GM23338 (cell line): ENCODE results near the gene DLX5. TPM values are rescaled to one million over a fixed set of nuclear protein-coding genes. Genes with fewer than 3 reads are reported as not detected.

Experiments used
- ATAC-seq: fragments of 200-7000 bp; cut with Tn5 transposase; 3 replicates; pipeline ENCODE4 v1.9.1; 2020
- DNase-seq: peaks from one replicate; pipeline ENCODE4 v3.0.0-alpha.2; 2015; ENCODE audit warnings: low spot score
- H2AFZ ChIP-seq: fragments of 200-600 bp; sonication (generic); 2 replicates; pipeline ENCODE4 v1.8.0; 2016; ENCODE audit warnings: antibody characterized with exemption, mild to moderate bottlenecking, moderate library complexity
- H3F3A ChIP-seq: fragments of 200-600 bp; sonication (generic); replicated peaks from 2 replicates; pipeline ENCODE4 v1.8.0; 2017; ENCODE audit warnings: antibody characterized with exemption, mixed run types, low read depth
- H3K27ac ChIP-seq: fragments of 200-600 bp; sonication (generic); 2 replicates; pipeline ENCODE4 v1.6.1; 2016; ENCODE audit warnings: low read depth
- H3K27me3 ChIP-seq: fragments of 200-600 bp; sonication (generic); 2 replicates; pipeline ENCODE4 v1.8.0; 2016; ENCODE audit warnings: mild to moderate bottlenecking, mixed run types, moderate library complexity; ENCODE audit not compliant: insufficient read depth
- H3K36me3 ChIP-seq: fragments of 200-600 bp; sonication (generic); 2 replicates; pipeline ENCODE4 v1.8.0; 2016; ENCODE audit warnings: mild to moderate bottlenecking; ENCODE audit not compliant: insufficient read depth
- H3K4me1 ChIP-seq: fragments of 200-600 bp; sonication (generic); 2 replicates; pipeline ENCODE4 v1.8.0; 2016; ENCODE audit warnings: mild to moderate bottlenecking, moderate library complexity; ENCODE audit not compliant: insufficient read depth
- H3K4me2 ChIP-seq: fragments of 200-600 bp; sonication (generic); 2 replicates; pipeline ENCODE4 v1.7.1; 2017; ENCODE audit warnings: mixed run types
- H3K4me3 ChIP-seq: fragments of 200-600 bp; sonication (generic); 2 replicates; pipeline ENCODE4 v1.6.1; 2016; ENCODE audit warnings: mixed run types
- H3K79me2 ChIP-seq: fragments of 200-600 bp; sonication (generic); replicated peaks from 2 replicates; pipeline ENCODE4 v1.8.0; 2017; ENCODE audit warnings: mild to moderate bottlenecking; ENCODE audit not compliant: insufficient read depth
- H3K9me2 ChIP-seq: fragments of 200-600 bp; sonication (generic); 2 replicates; pipeline ENCODE4 v1.8.0; 2017; ENCODE audit not compliant: insufficient read depth
- H4K20me1 ChIP-seq: fragments of 200-600 bp; sonication (generic); replicated peaks from 2 replicates; pipeline ENCODE4 v1.8.0; 2017; ENCODE audit warnings: mild to moderate bottlenecking; ENCODE audit not compliant: insufficient read depth
- H3K27ac Mint-ChIP-seq: 2 replicates; pipeline ENCODE4 v1.8.0; 2020; ENCODE audit warnings: inconsistent platforms, mild to moderate bottlenecking, moderate library complexity, mixed read lengths
- H3K27me3 Mint-ChIP-seq: 3 replicates; pipeline ENCODE4 v1.8.0; 2022; ENCODE audit warnings: low read depth, mild to moderate bottlenecking, moderate library complexity, mixed read lengths, inconsistent platforms; ENCODE audit not compliant: insufficient read depth, poor library complexity
- H3K36me3 Mint-ChIP-seq: 3 replicates; pipeline ENCODE4 v1.8.0; 2021; ENCODE audit warnings: low read depth, mild to moderate bottlenecking, inconsistent platforms, moderate library complexity, mixed read lengths
- H3K4me1 Mint-ChIP-seq: 3 replicates; pipeline ENCODE4 v1.8.0; 2020; ENCODE audit warnings: mild to moderate bottlenecking, inconsistent platforms, mixed read lengths
- H3K4me3 Mint-ChIP-seq: 3 replicates; pipeline ENCODE4 v1.8.0; 2021; ENCODE audit warnings: moderate library complexity, mild to moderate bottlenecking, inconsistent platforms, mixed read lengths
- H3K9me3 Mint-ChIP-seq: 3 replicates; pipeline ENCODE4 v1.8.0; 2020; ENCODE audit warnings: moderate library complexity, mild to moderate bottlenecking, inconsistent platforms, mixed read lengths
- CREB1 ChIP-seq: fragments of 250-450 bp; sonication (Bioruptor Pico); IDR thresholded peaks from 2 replicates; pipeline ENCODE4 v1.5.0; 2020; ENCODE audit warnings: low read depth, mild to moderate bottlenecking, moderate library complexity
- EZH2 ChIP-seq: fragments of 200-600 bp; sonication (generic); IDR thresholded peaks from one replicate; pipeline ENCODE4 v1.8.0; 2017; ENCODE audit warnings: antibody characterized with exemption, mild to moderate bottlenecking, low read depth; ENCODE audit not compliant: unreplicated experiment
- EZH2phosphoT487 ChIP-seq: fragments of 200-600 bp; sonication (generic); IDR thresholded peaks from one replicate; pipeline ENCODE4 v1.8.1; 2018; ENCODE audit warnings: antibody characterized with exemption; ENCODE audit not compliant: unreplicated experiment
- JUNB ChIP-seq: IDR thresholded peaks from one replicate; pipeline ENCODE4 v1.6.1; 2016; ENCODE audit warnings: antibody characterized with exemption; ENCODE audit not compliant: unreplicated experiment
- NANOG ChIP-seq: IDR thresholded peaks from 2 replicates; pipeline ENCODE4 v1.6.1; 2016; ENCODE audit warnings: antibody characterized with exemption, borderline replicate concordance
- POLR2AphosphoS5 ChIP-seq: IDR thresholded peaks from 2 replicates; pipeline ENCODE4 v1.6.1; 2016; ENCODE audit warnings: antibody characterized with exemption, low read depth
- STAT1 ChIP-seq: IDR thresholded peaks from one replicate; pipeline ENCODE4 v1.6.1; 2016; ENCODE audit warnings: antibody characterized with exemption; ENCODE audit not compliant: unreplicated experiment
- ZNF114 ChIP-seq: fragments of 250-450 bp; sonication (Bioruptor Pico); IDR thresholded peaks from 2 replicates; pipeline ENCODE4 v1.5.0; 2020; ENCODE audit warnings: mild to moderate bottlenecking, moderate library complexity
- ZNF331 ChIP-seq: fragments of 250-450 bp; sonication (Bioruptor Pico); IDR thresholded peaks from 2 replicates; pipeline ENCODE4 v1.5.0; 2020; ENCODE audit warnings: low read depth, mild to moderate bottlenecking, moderate library complexity
- polyA plus RNA-seq: library from polyadenylated mRNA; unstranded; fragments of >200 nt; fragmentation: Nextera tagmentation; extraction: Ambion mirVana; gene quantifications from 2 replicates; pipeline ENCODE4 v1.2.1, GENCODE V29; 2016
- total RNA-seq: library from RNA; depleted of rRNA; stranded (reverse); fragments of >200 nt; shearing (Covaris generic); gene quantifications from 2 replicates; pipeline ENCODE4 v1.2.3, GENCODE V29; 2014
- TF ChIP-seq, protein P1 (sequence below): IDR thresholded peaks from one replicate; pipeline ENCODE4 v1.6.1; 2018; ENCODE audit warnings: antibody characterized with exemption; ENCODE audit not compliant: unreplicated experiment
- TF ChIP-seq, protein P2 (sequence below), 2 experiments: fragments of 200-600 bp in 1 of 2; sonication (generic) in 1 of 2; conservative IDR thresholded peaks; 2 replicates each; pipeline versions ENCODE4 v1.5.1 to v1.6.1; 2016 to 2017; ENCODE audit warnings: antibody characterized with exemption in 2 of 2, low read depth in 2 of 2, mild to moderate bottlenecking in 2 of 2, moderate library complexity in 1 of 2
- TF ChIP-seq, protein P3 (sequence below): fragments of 250-450 bp; sonication (Bioruptor Pico); IDR thresholded peaks from 2 replicates; pipeline ENCODE4 v1.5.0; 2020; ENCODE audit warnings: mild to moderate bottlenecking, moderate library complexity
- TF ChIP-seq, protein P4 (sequence below): IDR thresholded peaks from 2 replicates; pipeline ENCODE4 v1.6.1; 2016; ENCODE audit warnings: antibody characterized with exemption

DLX5 gene
- total and polyA plus RNA-seq, 2 experiments from 2014 or later = not detected

DNA sequence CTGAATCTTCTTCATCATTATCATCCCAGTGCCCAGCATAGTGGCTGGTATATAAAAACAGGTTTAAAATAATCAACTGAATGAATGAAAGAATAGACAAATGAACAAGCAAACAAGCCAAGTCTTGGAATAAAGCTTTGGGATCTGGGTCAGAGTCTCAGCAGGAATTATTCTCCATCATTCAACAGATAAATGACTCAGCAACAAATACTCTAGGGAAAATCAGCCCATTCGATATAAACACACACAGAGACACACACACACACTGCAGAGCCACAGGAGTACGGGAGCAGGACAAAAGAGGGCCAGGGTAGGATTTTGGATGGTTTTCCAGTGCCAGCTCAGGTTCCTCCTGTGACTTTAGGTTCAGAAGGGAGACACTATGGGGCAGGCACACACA is 48.5 kb downstream of the DLX5 start:
- H4K20me1 ChIP-seq = no peaks in the 10 kb centered on the region; the same call in 1 of the 2 replicates
- no peaks in the 10 kb centered on the region for H3K4me1 Mint-ChIP-seq
- no peaks in the 10 kb centered on the region for H3K36me3 ChIP-seq
- no peak overlapping the region for H2AFZ ChIP-seq
- H3K4me2 ChIP-seq = no peak overlapping the region
- H3K79me2 ChIP-seq = no peaks in the 10 kb centered on the region
- H3K4me3 Mint-ChIP-seq = no peak overlapping the region
- H3F3A ChIP-seq = no peaks in the 10 kb centered on the region
- no peaks in the 10 kb centered on the region for H3K27me3 ChIP-seq
- no peaks in the 10 kb centered on the region for H3K36me3 Mint-ChIP-seq
- DNase-seq = no peak
- no peak overlapping the region for H3K27ac ChIP-seq
- H3K4me1 ChIP-seq = no peaks in the 10 kb centered on the region
- H3K27ac Mint-ChIP-seq = no peak overlapping the region
- TF ChIP-seq POLR2AphosphoS5 = no peak
- TF ChIP-seq, protein P1, sequence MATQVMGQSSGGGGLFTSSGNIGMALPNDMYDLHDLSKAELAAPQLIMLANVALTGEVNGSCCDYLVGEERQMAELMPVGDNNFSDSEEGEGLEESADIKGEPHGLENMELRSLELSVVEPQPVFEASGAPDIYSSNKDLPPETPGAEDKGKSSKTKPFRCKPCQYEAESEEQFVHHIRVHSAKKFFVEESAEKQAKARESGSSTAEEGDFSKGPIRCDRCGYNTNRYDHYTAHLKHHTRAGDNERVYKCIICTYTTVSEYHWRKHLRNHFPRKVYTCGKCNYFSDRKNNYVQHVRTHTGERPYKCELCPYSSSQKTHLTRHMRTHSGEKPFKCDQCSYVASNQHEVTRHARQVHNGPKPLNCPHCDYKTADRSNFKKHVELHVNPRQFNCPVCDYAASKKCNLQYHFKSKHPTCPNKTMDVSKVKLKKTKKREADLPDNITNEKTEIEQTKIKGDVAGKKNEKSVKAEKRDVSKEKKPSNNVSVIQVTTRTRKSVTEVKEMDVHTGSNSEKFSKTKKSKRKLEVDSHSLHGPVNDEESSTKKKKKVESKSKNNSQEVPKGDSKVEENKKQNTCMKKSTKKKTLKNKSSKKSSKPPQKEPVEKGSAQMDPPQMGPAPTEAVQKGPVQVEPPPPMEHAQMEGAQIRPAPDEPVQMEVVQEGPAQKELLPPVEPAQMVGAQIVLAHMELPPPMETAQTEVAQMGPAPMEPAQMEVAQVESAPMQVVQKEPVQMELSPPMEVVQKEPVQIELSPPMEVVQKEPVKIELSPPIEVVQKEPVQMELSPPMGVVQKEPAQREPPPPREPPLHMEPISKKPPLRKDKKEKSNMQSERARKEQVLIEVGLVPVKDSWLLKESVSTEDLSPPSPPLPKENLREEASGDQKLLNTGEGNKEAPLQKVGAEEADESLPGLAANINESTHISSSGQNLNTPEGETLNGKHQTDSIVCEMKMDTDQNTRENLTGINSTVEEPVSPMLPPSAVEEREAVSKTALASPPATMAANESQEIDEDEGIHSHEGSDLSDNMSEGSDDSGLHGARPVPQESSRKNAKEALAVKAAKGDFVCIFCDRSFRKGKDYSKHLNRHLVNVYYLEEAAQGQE = no peak
- TF ChIP-seq JUNB = no peak
- no peak for TF ChIP-seq EZH2
- TF ChIP-seq, protein P2, sequence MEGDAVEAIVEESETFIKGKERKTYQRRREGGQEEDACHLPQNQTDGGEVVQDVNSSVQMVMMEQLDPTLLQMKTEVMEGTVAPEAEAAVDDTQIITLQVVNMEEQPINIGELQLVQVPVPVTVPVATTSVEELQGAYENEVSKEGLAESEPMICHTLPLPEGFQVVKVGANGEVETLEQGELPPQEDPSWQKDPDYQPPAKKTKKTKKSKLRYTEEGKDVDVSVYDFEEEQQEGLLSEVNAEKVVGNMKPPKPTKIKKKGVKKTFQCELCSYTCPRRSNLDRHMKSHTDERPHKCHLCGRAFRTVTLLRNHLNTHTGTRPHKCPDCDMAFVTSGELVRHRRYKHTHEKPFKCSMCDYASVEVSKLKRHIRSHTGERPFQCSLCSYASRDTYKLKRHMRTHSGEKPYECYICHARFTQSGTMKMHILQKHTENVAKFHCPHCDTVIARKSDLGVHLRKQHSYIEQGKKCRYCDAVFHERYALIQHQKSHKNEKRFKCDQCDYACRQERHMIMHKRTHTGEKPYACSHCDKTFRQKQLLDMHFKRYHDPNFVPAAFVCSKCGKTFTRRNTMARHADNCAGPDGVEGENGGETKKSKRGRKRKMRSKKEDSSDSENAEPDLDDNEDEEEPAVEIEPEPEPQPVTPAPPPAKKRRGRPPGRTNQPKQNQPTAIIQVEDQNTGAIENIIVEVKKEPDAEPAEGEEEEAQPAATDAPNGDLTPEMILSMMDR (conservative IDR thresholded peaks at IDR 0.05; ENCODE audit: low read depth in 2 of 2) = no peak
- TF ChIP-seq NANOG = no peak
- TF ChIP-seq, protein P3, sequence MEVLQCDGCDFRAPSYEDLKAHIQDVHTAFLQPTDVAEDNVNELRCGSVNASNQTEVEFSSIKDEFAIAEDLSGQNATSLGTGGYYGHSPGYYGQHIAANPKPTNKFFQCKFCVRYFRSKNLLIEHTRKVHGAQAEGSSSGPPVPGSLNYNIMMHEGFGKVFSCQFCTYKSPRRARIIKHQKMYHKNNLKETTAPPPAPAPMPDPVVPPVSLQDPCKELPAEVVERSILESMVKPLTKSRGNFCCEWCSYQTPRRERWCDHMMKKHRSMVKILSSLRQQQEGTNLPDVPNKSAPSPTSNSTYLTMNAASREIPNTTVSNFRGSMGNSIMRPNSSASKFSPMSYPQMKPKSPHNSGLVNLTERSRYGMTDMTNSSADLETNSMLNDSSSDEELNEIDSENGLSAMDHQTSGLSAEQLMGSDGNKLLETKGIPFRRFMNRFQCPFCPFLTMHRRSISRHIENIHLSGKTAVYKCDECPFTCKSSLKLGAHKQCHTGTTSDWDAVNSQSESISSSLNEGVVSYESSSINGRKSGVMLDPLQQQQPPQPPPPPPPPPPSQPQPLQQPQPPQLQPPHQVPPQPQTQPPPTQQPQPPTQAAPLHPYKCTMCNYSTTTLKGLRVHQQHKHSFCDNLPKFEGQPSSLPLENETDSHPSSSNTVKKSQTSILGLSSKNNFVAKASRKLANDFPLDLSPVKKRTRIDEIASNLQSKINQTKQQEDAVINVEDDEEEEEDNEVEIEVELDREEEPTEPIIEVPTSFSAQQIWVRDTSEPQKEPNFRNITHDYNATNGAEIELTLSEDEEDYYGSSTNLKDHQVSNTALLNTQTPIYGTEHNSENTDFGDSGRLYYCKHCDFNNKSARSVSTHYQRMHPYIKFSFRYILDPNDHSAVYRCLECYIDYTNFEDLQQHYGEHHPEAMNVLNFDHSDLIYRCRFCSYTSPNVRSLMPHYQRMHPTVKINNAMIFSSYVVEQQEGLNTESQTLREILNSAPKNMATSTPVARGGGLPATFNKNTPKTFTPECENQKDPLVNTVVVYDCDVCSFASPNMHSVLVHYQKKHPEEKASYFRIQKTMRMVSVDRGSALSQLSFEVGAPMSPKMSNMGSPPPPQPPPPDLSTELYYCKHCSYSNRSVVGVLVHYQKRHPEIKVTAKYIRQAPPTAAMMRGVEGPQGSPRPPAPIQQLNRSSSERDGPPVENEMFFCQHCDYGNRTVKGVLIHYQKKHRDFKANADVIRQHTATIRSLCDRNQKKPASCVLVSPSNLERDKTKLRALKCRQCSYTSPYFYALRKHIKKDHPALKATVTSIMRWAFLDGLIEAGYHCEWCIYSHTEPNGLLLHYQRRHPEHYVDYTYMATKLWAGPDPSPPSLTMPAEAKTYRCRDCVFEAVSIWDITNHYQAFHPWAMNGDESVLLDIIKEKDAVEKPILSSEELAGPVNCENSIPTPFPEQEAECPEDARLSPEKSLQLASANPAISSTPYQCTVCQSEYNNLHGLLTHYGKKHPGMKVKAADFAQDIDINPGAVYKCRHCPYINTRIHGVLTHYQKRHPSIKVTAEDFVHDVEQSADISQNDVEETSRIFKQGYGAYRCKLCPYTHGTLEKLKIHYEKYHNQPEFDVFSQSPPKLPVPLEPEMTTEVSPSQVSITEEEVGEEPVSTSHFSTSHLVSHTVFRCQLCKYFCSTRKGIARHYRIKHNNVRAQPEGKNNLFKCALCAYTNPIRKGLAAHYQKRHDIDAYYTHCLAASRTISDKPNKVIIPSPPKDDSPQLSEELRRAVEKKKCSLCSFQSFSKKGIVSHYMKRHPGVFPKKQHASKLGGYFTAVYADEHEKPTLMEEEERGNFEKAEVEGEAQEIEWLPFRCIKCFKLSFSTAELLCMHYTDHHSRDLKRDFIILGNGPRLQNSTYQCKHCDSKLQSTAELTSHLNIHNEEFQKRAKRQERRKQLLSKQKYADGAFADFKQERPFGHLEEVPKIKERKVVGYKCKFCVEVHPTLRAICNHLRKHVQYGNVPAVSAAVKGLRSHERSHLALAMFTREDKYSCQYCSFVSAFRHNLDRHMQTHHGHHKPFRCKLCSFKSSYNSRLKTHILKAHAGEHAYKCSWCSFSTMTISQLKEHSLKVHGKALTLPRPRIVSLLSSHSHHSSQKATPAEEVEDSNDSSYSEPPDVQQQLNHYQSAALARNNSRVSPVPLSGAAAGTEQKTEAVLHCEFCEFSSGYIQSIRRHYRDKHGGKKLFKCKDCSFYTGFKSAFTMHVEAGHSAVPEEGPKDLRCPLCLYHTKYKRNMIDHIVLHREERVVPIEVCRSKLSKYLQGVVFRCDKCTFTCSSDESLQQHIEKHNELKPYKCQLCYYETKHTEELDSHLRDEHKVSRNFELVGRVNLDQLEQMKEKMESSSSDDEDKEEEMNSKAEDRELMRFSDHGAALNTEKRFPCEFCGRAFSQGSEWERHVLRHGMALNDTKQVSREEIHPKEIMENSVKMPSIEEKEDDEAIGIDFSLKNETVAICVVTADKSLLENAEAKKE (CRISPR knock-in tag) = no peak
- no peak for TF ChIP-seq EZH2phosphoT487
- TF ChIP-seq CREB1 (CRISPR knock-in tag) = no peak
- TF ChIP-seq, protein P4, sequence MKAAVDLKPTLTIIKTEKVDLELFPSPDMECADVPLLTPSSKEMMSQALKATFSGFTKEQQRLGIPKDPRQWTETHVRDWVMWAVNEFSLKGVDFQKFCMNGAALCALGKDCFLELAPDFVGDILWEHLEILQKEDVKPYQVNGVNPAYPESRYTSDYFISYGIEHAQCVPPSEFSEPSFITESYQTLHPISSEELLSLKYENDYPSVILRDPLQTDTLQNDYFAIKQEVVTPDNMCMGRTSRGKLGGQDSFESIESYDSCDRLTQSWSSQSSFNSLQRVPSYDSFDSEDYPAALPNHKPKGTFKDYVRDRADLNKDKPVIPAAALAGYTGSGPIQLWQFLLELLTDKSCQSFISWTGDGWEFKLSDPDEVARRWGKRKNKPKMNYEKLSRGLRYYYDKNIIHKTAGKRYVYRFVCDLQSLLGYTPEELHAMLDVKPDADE = no peak
- TF ChIP-seq ZNF114 (CRISPR knock-in tag) = no peak
- TF ChIP-seq ZNF331 = no peak
- TF ChIP-seq STAT1 = no peak
- H3K27me3 Mint-ChIP-seq = no peaks in the 10 kb centered on the region
- no peak for ATAC-seq
- no peaks in the 10 kb centered on the region for H3K9me3 Mint-ChIP-seq
- H3K4me3 ChIP-seq = no peak overlapping the region
- no peaks in the 10 kb centered on the region for H3K9me2 ChIP-seq
